H9 (cell line): ENCODE data around the gene DGCR2. TPM values are rescaled to one million over a fixed set of nuclear protein-coding genes. Genes with fewer than 3 reads are reported as not detected.

Experiments used
- DNase-seq: peaks from one replicate; pipeline ENCODE4 v3.0.0-alpha.2; 2017
- H2AFZ ChIP-seq: one replicate; pipeline ENCODE4 v1.6.1; 2013; ENCODE audit warnings: mild to moderate bottlenecking, low read length, control low read depth, moderate library complexity
- H2AK5ac ChIP-seq: 2 replicates; pipeline ENCODE4 v1.6.1; 2013; ENCODE audit warnings: low read length, control low read depth, mixed read lengths; ENCODE audit not compliant: insufficient read length
- H2BK120ac ChIP-seq: one replicate; pipeline ENCODE4 v1.6.1; 2013; ENCODE audit warnings: low read depth, mild to moderate bottlenecking, low read length, control low read depth, inconsistent platforms; ENCODE audit not compliant: poor library complexity, severe bottlenecking
- H2BK12ac ChIP-seq: 2 replicates; pipeline ENCODE4 v1.6.1; 2013; ENCODE audit warnings: low read length, control low read depth, mixed read lengths, low read depth; ENCODE audit not compliant: insufficient read length
- H2BK15ac ChIP-seq: 2 replicates; pipeline ENCODE4 v1.6.1; 2013; ENCODE audit warnings: low read depth, low read length, control low read depth
- H2BK20ac ChIP-seq: one replicate; pipeline ENCODE4 v1.6.1; 2013; ENCODE audit warnings: low read depth, mild to moderate bottlenecking, low read length, control low read depth, inconsistent platforms; ENCODE audit not compliant: poor library complexity, severe bottlenecking
- H2BK5ac ChIP-seq: 2 replicates; pipeline ENCODE4 v1.6.1; 2013; ENCODE audit warnings: low read length, control low read depth, mixed read lengths; ENCODE audit not compliant: insufficient read length
- H3K14ac ChIP-seq: 2 replicates; pipeline ENCODE4 v1.6.1; 2013; ENCODE audit warnings: low read length, control low read depth; ENCODE audit not compliant: insufficient read depth
- H3K18ac ChIP-seq: 2 replicates; pipeline ENCODE4 v1.6.1; 2013; ENCODE audit warnings: low read depth, mild to moderate bottlenecking, mixed read lengths, low read length, control low read depth; ENCODE audit not compliant: insufficient read length
- H3K23ac ChIP-seq: 2 replicates; pipeline ENCODE4 v1.6.1; 2013; ENCODE audit warnings: low read length, control low read depth, mixed read lengths, low read depth; ENCODE audit not compliant: insufficient read length
- H3K23me2 ChIP-seq: 2 replicates; pipeline ENCODE4 v1.6.1; 2013; ENCODE audit warnings: low read depth, mild to moderate bottlenecking, mixed read lengths, low read length, control low read depth; ENCODE audit not compliant: insufficient read length, poor library complexity, severe bottlenecking
- H3K27ac ChIP-seq: 2 replicates; pipeline ENCODE4 v1.5.1; 2013; ENCODE audit warnings: low read length, control low read depth, mixed read lengths, low read depth; ENCODE audit not compliant: insufficient read length
- H3K27me3 ChIP-seq: 2 replicates; pipeline ENCODE4 v1.6.1; 2013; ENCODE audit warnings: low read length, control low read depth, inconsistent platforms; ENCODE audit not compliant: insufficient read depth
- H3K4ac ChIP-seq: 2 replicates; pipeline ENCODE4 v1.6.1; 2013; ENCODE audit warnings: low read depth, mild to moderate bottlenecking, control low read depth, inconsistent platforms, low read length, moderate library complexity
- H3K4me1 ChIP-seq: 2 replicates; pipeline ENCODE4 v1.6.1; 2013; ENCODE audit warnings: low read length, control low read depth, inconsistent platforms; ENCODE audit not compliant: insufficient read depth
- H3K4me2 ChIP-seq: 2 replicates; pipeline ENCODE4 v1.6.1; 2013; ENCODE audit warnings: low read length, control low read depth, mixed read lengths; ENCODE audit not compliant: insufficient read length, insufficient read depth
- H3K56ac ChIP-seq: 2 replicates; pipeline ENCODE4 v1.6.1; 2013; ENCODE audit warnings: low read depth, mild to moderate bottlenecking, mixed read lengths, low read length, control low read depth; ENCODE audit not compliant: insufficient read length
- H3K79me1 ChIP-seq: 2 replicates; pipeline ENCODE4 v1.6.1; 2013; ENCODE audit warnings: low read depth, mild to moderate bottlenecking, moderate library complexity, low read length, control low read depth, inconsistent platforms; ENCODE audit not compliant: insufficient read depth, poor library complexity, severe bottlenecking
- H3K79me2 ChIP-seq: 2 replicates; pipeline ENCODE4 v1.6.1; 2013; ENCODE audit warnings: low read length, control low read depth, inconsistent platforms; ENCODE audit not compliant: insufficient read depth
- H3K9ac ChIP-seq: 2 replicates; pipeline ENCODE4 v1.6.1; 2013; ENCODE audit warnings: low read length, control low read depth, mixed read lengths; ENCODE audit not compliant: insufficient read length; ENCODE audit errors: extremely low read depth
- H3K9me3 ChIP-seq: one replicate; pipeline ENCODE4 v1.6.1; 2013; ENCODE audit warnings: low read depth, low read length, inconsistent platforms; ENCODE audit not compliant: control insufficient read depth
- H3T11ph ChIP-seq: one replicate; pipeline ENCODE4 v1.6.1; 2013; ENCODE audit warnings: mild to moderate bottlenecking, low read length, control low read depth, inconsistent platforms
- H4K20me1 ChIP-seq: one replicate; pipeline ENCODE4 v1.6.1; 2013; ENCODE audit not compliant: control insufficient read depth, insufficient read length, insufficient read depth
- H4K5ac ChIP-seq: 2 replicates; pipeline ENCODE4 v1.6.1; 2013; ENCODE audit warnings: low read depth, mild to moderate bottlenecking, mixed read lengths, low read length, control low read depth; ENCODE audit not compliant: insufficient read length
- H4K8ac ChIP-seq: replicated peaks from 2 replicates; pipeline ENCODE4 v1.6.1; 2013; ENCODE audit warnings: low read length, control low read depth, mixed read lengths, low read depth; ENCODE audit not compliant: insufficient read length
- H4K91ac ChIP-seq: 2 replicates; pipeline ENCODE4 v1.6.1; 2013; ENCODE audit warnings: low read depth, mild to moderate bottlenecking, moderate library complexity, mixed read lengths, low read length, control low read depth; ENCODE audit not compliant: insufficient read length
- H3K27ac Mint-ChIP-seq, 3 experiments: 2 replicates in 2 of 3; 3 replicates in 1 of 3; pipeline ENCODE4 v1.8.0; 2020 to 2021; ENCODE audit warnings: mixed read lengths in 3 of 3, mild to moderate bottlenecking in 1 of 3, moderate library complexity in 1 of 3
- H3K27me3 Mint-ChIP-seq: 2 replicates; pipeline ENCODE4 v1.8.0; 2021; ENCODE audit warnings: low read depth, mild to moderate bottlenecking, moderate library complexity, mixed read lengths
- H3K36me3 Mint-ChIP-seq, 3 experiments: 2 replicates in 2 of 3; 3 replicates in 1 of 3; pipeline ENCODE4 v1.8.0; 2020 to 2021; ENCODE audit warnings: low read depth in 3 of 3, mixed read lengths in 3 of 3; ENCODE audit not compliant: insufficient read depth in 1 of 3
- H3K4me1 Mint-ChIP-seq, 2 experiments: 2 replicates each; pipeline ENCODE4 v1.8.0; 2020; ENCODE audit warnings: mixed read lengths in 2 of 2
- H3K4me3 Mint-ChIP-seq, 2 experiments: 2 replicates in 1 of 2; 3 replicates in 1 of 2; pipeline ENCODE4 v1.8.0; 2020 to 2021; ENCODE audit warnings: mild to moderate bottlenecking in 2 of 2, mixed read lengths in 2 of 2, moderate library complexity in 1 of 2
- H3K9me3 Mint-ChIP-seq, 2 experiments: 2 replicates in 1 of 2; 3 replicates in 1 of 2; pipeline ENCODE4 v1.8.0; 2020; ENCODE audit warnings: mild to moderate bottlenecking in 2 of 2, mixed read lengths in 2 of 2, moderate library complexity in 1 of 2
- CTCF ChIP-seq: fragments of 200-600 bp; sonication (generic); conservative IDR thresholded peaks from 3 replicates; pipeline ENCODE4 v1.8.0; 2021; ENCODE audit warnings: antibody characterized with exemption, mild to moderate bottlenecking
- WGBS: extraction: QIAGEN DNeasy Blood & Tissue Kit; methylation state at CpG from one replicate; pipeline ENCODE4 v1.1.7; 2013; ENCODE audit warnings: missing lambda C conversion rate, low lambda C conversion rate, mixed read lengths; ENCODE audit not compliant: insufficient read length; ENCODE audit errors: extremely low coverage; 5-methylcytosine and 5-hydroxymethylcytosine counted together
- total RNA-seq: library from RNA; stranded (reverse); gene quantifications from 2 replicates; pipeline ENCODE4 v1.2.1, GENCODE V29; 2021

DGCR2 gene
- total RNA-seq, 1 experiment from 2014 or later, result 47.2 TPM

GRCh38 chr22:19125011-19125410 is 2.8 kb upstream of the DGCR2 start:
- H3K14ac ChIP-seq, result no peak overlapping the region
- Mint-ChIP-seq H3K27ac (no peak overlapping the region), H3K9me3 (no peaks in the 10 kb centered on the region; a peak in 3 of 5 replicates), H3K4me3 (no peak overlapping the region), H3K36me3 (peaks cover 0 to 3% (median 0%) of the 10 kb centered on the region in 3 experiments; a peak in 3 of 7 replicates), H3K27me3 (peaks cover 18% of the 10 kb centered on the region), H3K4me1 (peaks cover 20 to 23% of the 10 kb centered on the region in 2 experiments)
- H3K27ac ChIP-seq, result no peak overlapping the region
- no peak overlapping the region for H3T11ph ChIP-seq
- no peaks in the 10 kb centered on the region for H4K20me1 ChIP-seq
- no peak overlapping the region for H3K23ac ChIP-seq
- no peak overlapping the region for H3K18ac ChIP-seq
- H2AFZ ChIP-seq, result no peak overlapping the region
- H2BK120ac ChIP-seq, result no peak overlapping the region
- no peak overlapping the region for H4K5ac ChIP-seq
- TF ChIP-seq CTCF, result no peak
- no peak overlapping the region for H3K4ac ChIP-seq
- H3K9me3 ChIP-seq, result no peaks in the 10 kb centered on the region
- no peak overlapping the region for H4K8ac ChIP-seq
- H3K4me1 ChIP-seq, result peaks cover 3% of the 10 kb centered on the region; the same call in 1 of the 2 replicates
- H2BK15ac ChIP-seq, result no peak overlapping the region
- no peak overlapping the region for H4K91ac ChIP-seq
- WGBS, result no CpG with 5 or more reads among the region's 11 CpGs
- no peak overlapping the region for H2BK12ac ChIP-seq
- peaks cover 9% of the 10 kb centered on the region for H3K23me2 ChIP-seq
- peaks cover 5% of the 10 kb centered on the region for H3K79me1 ChIP-seq
- no peak overlapping the region for H2AK5ac ChIP-seq
- DNase-seq, result no peak
- no peaks in the 10 kb centered on the region for H3K27me3 ChIP-seq
- no peak overlapping the region for H3K9ac ChIP-seq
- no peak overlapping the region for H3K4me2 ChIP-seq
- H2BK20ac ChIP-seq, result no peak overlapping the region
- H3K79me2 ChIP-seq, result peaks cover 9% of the 10 kb centered on the region; the same call in 1 of the 2 replicates
- no peak overlapping the region for H3K56ac ChIP-seq
- no peak overlapping the region for H2BK5ac ChIP-seq
